Neural progenitor cell (in vitro differentiated cells): ENCODE data around the gene PDCD4. TPM values are rescaled to one million over a fixed set of nuclear protein-coding genes. Genes with fewer than 3 reads are reported as not detected.

Source experiments
- DNase-seq: peaks from one replicate; pipeline ENCODE4 v3.0.0-alpha.2; 2016; ENCODE audit warnings: low spot score
- H2AFZ ChIP-seq: fragments of 200-600 bp; sonication (generic); replicated peaks from 2 replicates; pipeline ENCODE4 v1.6.1; 2016; ENCODE audit warnings: antibody characterized with exemption
- H3F3A ChIP-seq: fragments of 200-600 bp; sonication (generic); 2 replicates; pipeline ENCODE4 v1.6.1; 2016; ENCODE audit warnings: antibody characterized with exemption, low read depth
- H3K27ac ChIP-seq: fragments of 200-600 bp; sonication (generic); 2 replicates; pipeline ENCODE4 v1.5.1; 2016; ENCODE audit warnings: mild to moderate bottlenecking
- H3K27me3 ChIP-seq: fragments of 200-600 bp; sonication (generic); 2 replicates; pipeline ENCODE4 v1.6.1; 2016; ENCODE audit warnings: mild to moderate bottlenecking, moderate library complexity
- H3K36me3 ChIP-seq: fragments of 200-600 bp; sonication (generic); 2 replicates; pipeline ENCODE4 v1.5.1; 2016
- H3K4me1 ChIP-seq: fragments of 200-600 bp; sonication (generic); 2 replicates; pipeline ENCODE4 v1.6.1; 2016; ENCODE audit warnings: mixed run types
- H3K4me2 ChIP-seq: fragments of 200-600 bp; sonication (generic); 2 replicates; pipeline ENCODE4 v1.6.1; 2016
- H3K4me3 ChIP-seq: fragments of 200-600 bp; sonication (generic); 2 replicates; pipeline ENCODE4 v1.5.1; 2016
- H3K79me2 ChIP-seq: fragments of 200-600 bp; sonication (generic); 2 replicates; pipeline ENCODE4 v1.6.1; 2016; ENCODE audit warnings: low read depth
- H3K9ac ChIP-seq: fragments of 200-600 bp; sonication (generic); 2 replicates; pipeline ENCODE4 v1.6.1; 2016
- H3K9me3 ChIP-seq: fragments of 200-600 bp; sonication (generic); 2 replicates; pipeline ENCODE4 v1.5.1; 2016; ENCODE audit warnings: low read depth
- H4K20me1 ChIP-seq: fragments of 200-600 bp; sonication (generic); 2 replicates; pipeline ENCODE4 v1.6.1; 2016; ENCODE audit warnings: low read depth
- H3K27ac Mint-ChIP-seq: 3 replicates; pipeline ENCODE4 v1.8.0; 2021; ENCODE audit warnings: mixed read lengths
- H3K27me3 Mint-ChIP-seq: 2 replicates; pipeline ENCODE4 v1.8.0; 2022; ENCODE audit warnings: low read depth, mild to moderate bottlenecking, inconsistent platforms, moderate library complexity, mixed read lengths; ENCODE audit not compliant: insufficient read depth
- H3K36me3 Mint-ChIP-seq: 3 replicates; pipeline ENCODE4 v1.8.0; 2021; ENCODE audit warnings: mixed read lengths
- H3K4me1 Mint-ChIP-seq: 3 replicates; pipeline ENCODE4 v1.8.0; 2021; ENCODE audit warnings: mixed read lengths
- H3K4me3 Mint-ChIP-seq: 3 replicates; pipeline ENCODE4 v1.8.0; 2021; ENCODE audit warnings: mild to moderate bottlenecking, moderate library complexity, mixed read lengths
- H3K9me3 Mint-ChIP-seq: 3 replicates; pipeline ENCODE4 v1.8.0; 2020; ENCODE audit warnings: mixed read lengths
- EZH2 ChIP-seq: fragments of 200-600 bp; sonication (generic); IDR thresholded peaks from 2 replicates; pipeline ENCODE4 v1.6.1; 2017; ENCODE audit warnings: antibody characterized with exemption, mild to moderate bottlenecking, moderate library complexity
- EZH2phosphoT487 ChIP-seq: fragments of 200-600 bp; sonication (generic); IDR thresholded peaks from 2 replicates; pipeline ENCODE4 v1.6.1; 2017; ENCODE audit warnings: antibody characterized with exemption
- total RNA-seq: library from RNA; depleted of rRNA; stranded (reverse); fragments of >200 nt; gene quantifications from 2 replicates; pipeline ENCODE4 v1.2.3, GENCODE V29; 2015; ENCODE audit warnings: low replicate concordance
- TF ChIP-seq, protein P1 (sequence below): fragments of 200-600 bp; sonication (generic); IDR thresholded peaks from 2 replicates; pipeline ENCODE4 v1.5.1; 2017; ENCODE audit warnings: antibody characterized with exemption, mild to moderate bottlenecking

Gene PDCD4
- total RNA-seq, 1 donor from 2014 or later, result 106 TPM

DNA sequence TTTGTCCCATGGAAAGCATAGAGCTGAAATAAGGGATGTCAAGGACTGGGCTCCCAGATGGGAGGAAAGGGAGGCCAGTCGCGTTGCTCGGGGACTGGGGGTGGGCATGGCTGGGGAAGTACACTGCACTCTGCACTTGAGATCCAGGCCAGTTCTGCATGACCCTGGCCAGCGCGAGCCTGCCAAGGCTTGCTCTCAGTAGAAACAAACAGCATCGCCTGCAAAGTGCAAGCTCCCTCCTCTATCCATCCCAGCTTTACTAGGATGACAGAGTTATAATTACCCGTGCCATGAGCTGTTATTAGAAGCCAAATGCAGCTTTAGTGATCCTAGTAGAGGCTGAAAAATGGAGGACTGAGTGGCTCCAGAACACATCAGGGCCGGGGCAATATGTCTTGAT is 43.9 kb upstream of the PDCD4 start:
- Histone ChIP-seq H3K4me2 (no peak overlapping the region), H3F3A (peaks cover 12% of the 10 kb centered on the region), H3K27me3 (no peaks in the 10 kb centered on the region), H3K79me2 (no peaks in the 10 kb centered on the region), H3K36me3 (no peaks in the 10 kb centered on the region), H3K27ac (no peak overlapping the region), H3K4me1 (peaks cover 32% of the 10 kb centered on the region), H3K9me3 (no peaks in the 10 kb centered on the region), H3K4me3 (no peak overlapping the region), H3K9ac (no peak overlapping the region), H4K20me1 (no peaks in the 10 kb centered on the region), H2AFZ (no peak overlapping the region)
- Mint-ChIP-seq H3K27ac (peak overlapping the region; percentile 83), H3K4me1 (peaks cover 84% of the 10 kb centered on the region), H3K27me3 (peaks cover 7% of the 10 kb centered on the region), H3K36me3 (no peaks in the 10 kb centered on the region), H3K9me3 (no peaks in the 10 kb centered on the region), H3K4me3 (peak overlapping the region; percentile 46)
- DNase-seq, result no peak
- TF ChIP-seq, protein P1, sequence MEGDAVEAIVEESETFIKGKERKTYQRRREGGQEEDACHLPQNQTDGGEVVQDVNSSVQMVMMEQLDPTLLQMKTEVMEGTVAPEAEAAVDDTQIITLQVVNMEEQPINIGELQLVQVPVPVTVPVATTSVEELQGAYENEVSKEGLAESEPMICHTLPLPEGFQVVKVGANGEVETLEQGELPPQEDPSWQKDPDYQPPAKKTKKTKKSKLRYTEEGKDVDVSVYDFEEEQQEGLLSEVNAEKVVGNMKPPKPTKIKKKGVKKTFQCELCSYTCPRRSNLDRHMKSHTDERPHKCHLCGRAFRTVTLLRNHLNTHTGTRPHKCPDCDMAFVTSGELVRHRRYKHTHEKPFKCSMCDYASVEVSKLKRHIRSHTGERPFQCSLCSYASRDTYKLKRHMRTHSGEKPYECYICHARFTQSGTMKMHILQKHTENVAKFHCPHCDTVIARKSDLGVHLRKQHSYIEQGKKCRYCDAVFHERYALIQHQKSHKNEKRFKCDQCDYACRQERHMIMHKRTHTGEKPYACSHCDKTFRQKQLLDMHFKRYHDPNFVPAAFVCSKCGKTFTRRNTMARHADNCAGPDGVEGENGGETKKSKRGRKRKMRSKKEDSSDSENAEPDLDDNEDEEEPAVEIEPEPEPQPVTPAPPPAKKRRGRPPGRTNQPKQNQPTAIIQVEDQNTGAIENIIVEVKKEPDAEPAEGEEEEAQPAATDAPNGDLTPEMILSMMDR, result no peak
- TF ChIP-seq EZH2phosphoT487 (no peak), EZH2 (no peak)

DNA sequence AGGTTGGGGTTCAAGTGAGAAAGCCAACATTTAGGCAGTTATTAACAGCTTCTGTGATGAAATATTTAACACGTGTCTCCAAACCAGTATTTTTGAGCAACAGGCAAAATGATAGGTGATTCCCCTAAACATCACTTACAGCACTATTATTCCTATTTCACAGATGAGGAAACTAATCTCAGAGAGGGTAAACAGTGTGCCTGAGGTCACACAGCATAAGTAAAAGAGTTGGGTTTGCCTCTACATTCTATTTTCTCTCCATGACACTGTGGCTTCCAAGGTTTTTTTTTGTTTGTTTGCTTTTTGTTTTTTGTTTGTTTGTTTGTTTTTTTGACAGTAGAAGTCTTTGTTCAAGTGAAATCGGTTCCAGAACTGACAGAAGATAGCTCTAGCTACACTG is 43.2 kb upstream of the PDCD4 start:
- no peak overlapping the region for H3K27ac Mint-ChIP-seq
- H3K9me3 ChIP-seq, result no peaks in the 10 kb centered on the region
- no peak overlapping the region for H2AFZ ChIP-seq
- no peak overlapping the region for H3K4me2 ChIP-seq
- H3K36me3 Mint-ChIP-seq, result no peaks in the 10 kb centered on the region
- no peak overlapping the region for H3K27ac ChIP-seq
- TF ChIP-seq, protein P1, result no peak
- no peak for TF ChIP-seq EZH2
- TF ChIP-seq EZH2phosphoT487, result no peak
- H3K36me3 ChIP-seq, result no peaks in the 10 kb centered on the region
- no peak overlapping the region for H3K4me3 ChIP-seq
- H3K79me2 ChIP-seq, result no peaks in the 10 kb centered on the region
- H3F3A ChIP-seq, result peaks cover 5% of the 10 kb centered on the region
- no peaks in the 10 kb centered on the region for H3K27me3 ChIP-seq
- H4K20me1 ChIP-seq, result no peaks in the 10 kb centered on the region
- no peak for DNase-seq
- H3K9ac ChIP-seq, result no peak overlapping the region
- H3K9me3 Mint-ChIP-seq, result no peaks in the 10 kb centered on the region
- peaks cover 7% of the 10 kb centered on the region for H3K27me3 Mint-ChIP-seq
- H3K4me1 ChIP-seq, result peaks cover 26% of the 10 kb centered on the region
- peaks cover 81% of the 10 kb centered on the region for H3K4me1 Mint-ChIP-seq
- H3K4me3 Mint-ChIP-seq, result peak overlapping the region; percentile 43

DNA sequence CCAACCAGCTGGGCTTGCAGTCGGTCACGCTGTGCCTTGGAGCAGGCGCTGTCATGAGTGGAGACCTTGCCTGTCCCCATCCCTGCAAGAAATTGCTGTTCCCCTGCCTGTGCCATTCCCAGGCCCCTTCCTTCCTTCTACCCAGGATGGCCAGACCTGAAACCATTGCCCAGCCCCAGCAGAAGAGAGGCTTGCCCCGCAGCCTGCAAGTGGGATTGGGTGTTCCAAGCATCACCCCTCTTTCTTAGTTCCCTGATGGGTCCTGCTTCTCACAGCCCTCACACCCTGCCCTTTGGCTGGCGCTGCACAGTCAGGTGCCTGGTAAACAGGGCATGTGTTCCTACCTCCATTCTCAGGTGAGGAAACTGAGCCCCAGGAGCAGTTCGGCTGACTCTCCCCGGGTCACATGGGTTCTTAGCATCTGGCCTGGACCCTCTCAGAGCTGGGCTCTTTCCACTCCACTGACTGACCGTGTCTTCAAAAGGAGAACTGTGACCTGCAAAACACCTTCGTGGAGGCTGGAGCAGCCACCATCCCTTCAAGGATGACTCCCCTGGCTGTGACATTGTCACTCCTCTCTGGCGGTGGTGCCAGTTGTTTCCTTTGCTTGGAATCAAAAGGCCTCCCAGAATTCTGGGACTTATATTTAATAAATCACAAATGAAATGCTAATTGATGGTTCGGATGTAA is 41.9 kb upstream of the PDCD4 start:
- Mint-ChIP-seq H3K9me3 (no peaks in the 10 kb centered on the region), H3K4me1 (peaks cover 82% of the 10 kb centered on the region), H3K27me3 (peaks cover 7% of the 10 kb centered on the region), H3K36me3 (no peaks in the 10 kb centered on the region), H3K27ac (peak overlapping the region; percentile 4), H3K4me3 (no peak overlapping the region)
- Histone ChIP-seq H3F3A (peaks cover 6% of the 10 kb centered on the region), H3K9ac (no peak overlapping the region), H3K4me3 (no peak overlapping the region), H3K27ac (no peak overlapping the region), H3K4me1 (peaks cover 15% of the 10 kb centered on the region), H3K36me3 (no peaks in the 10 kb centered on the region), H3K4me2 (no peak overlapping the region), H2AFZ (peak overlapping the region; percentile 85), H4K20me1 (no peaks in the 10 kb centered on the region), H3K9me3 (no peaks in the 10 kb centered on the region), H3K79me2 (no peaks in the 10 kb centered on the region), H3K27me3 (no peaks in the 10 kb centered on the region)
- no peak for TF ChIP-seq EZH2phosphoT487
- no peak for TF ChIP-seq EZH2
- TF ChIP-seq, protein P1, result no peak
- no peak for DNase-seq
